H9 (cell line): ENCODE results near the gene ETF1. TPM values are rescaled to one million over a fixed set of nuclear protein-coding genes. Genes with fewer than 3 reads are reported as not detected.

ENCODE experiments used
- DNase-seq: peaks from one replicate; pipeline ENCODE4 v3.0.0-alpha.2; 2017
- H2AFZ ChIP-seq: one replicate; pipeline ENCODE4 v1.6.1; 2013; ENCODE audit warnings: mild to moderate bottlenecking, low read length, control low read depth, moderate library complexity
- H2AK5ac ChIP-seq: 2 replicates; pipeline ENCODE4 v1.6.1; 2013; ENCODE audit warnings: low read length, control low read depth, mixed read lengths; ENCODE audit not compliant: insufficient read length
- H2BK120ac ChIP-seq: one replicate; pipeline ENCODE4 v1.6.1; 2013; ENCODE audit warnings: low read depth, mild to moderate bottlenecking, low read length, control low read depth, inconsistent platforms; ENCODE audit not compliant: poor library complexity, severe bottlenecking
- H2BK12ac ChIP-seq: 2 replicates; pipeline ENCODE4 v1.6.1; 2013; ENCODE audit warnings: low read length, control low read depth, mixed read lengths, low read depth; ENCODE audit not compliant: insufficient read length
- H2BK15ac ChIP-seq: 2 replicates; pipeline ENCODE4 v1.6.1; 2013; ENCODE audit warnings: low read depth, low read length, control low read depth
- H2BK20ac ChIP-seq: one replicate; pipeline ENCODE4 v1.6.1; 2013; ENCODE audit warnings: low read depth, mild to moderate bottlenecking, low read length, control low read depth, inconsistent platforms; ENCODE audit not compliant: poor library complexity, severe bottlenecking
- H2BK5ac ChIP-seq: 2 replicates; pipeline ENCODE4 v1.6.1; 2013; ENCODE audit warnings: low read length, control low read depth, mixed read lengths; ENCODE audit not compliant: insufficient read length
- H3K14ac ChIP-seq: 2 replicates; pipeline ENCODE4 v1.6.1; 2013; ENCODE audit warnings: low read length, control low read depth; ENCODE audit not compliant: insufficient read depth
- H3K18ac ChIP-seq: 2 replicates; pipeline ENCODE4 v1.6.1; 2013; ENCODE audit warnings: low read depth, mild to moderate bottlenecking, mixed read lengths, low read length, control low read depth; ENCODE audit not compliant: insufficient read length
- H3K23ac ChIP-seq: 2 replicates; pipeline ENCODE4 v1.6.1; 2013; ENCODE audit warnings: low read length, control low read depth, mixed read lengths, low read depth; ENCODE audit not compliant: insufficient read length
- H3K23me2 ChIP-seq: 2 replicates; pipeline ENCODE4 v1.6.1; 2013; ENCODE audit warnings: low read depth, mild to moderate bottlenecking, mixed read lengths, low read length, control low read depth; ENCODE audit not compliant: insufficient read length, poor library complexity, severe bottlenecking
- H3K27ac ChIP-seq: 2 replicates; pipeline ENCODE4 v1.5.1; 2013; ENCODE audit warnings: low read length, control low read depth, mixed read lengths, low read depth; ENCODE audit not compliant: insufficient read length
- H3K27me3 ChIP-seq: 2 replicates; pipeline ENCODE4 v1.6.1; 2013; ENCODE audit warnings: low read length, control low read depth, inconsistent platforms; ENCODE audit not compliant: insufficient read depth
- H3K4ac ChIP-seq: 2 replicates; pipeline ENCODE4 v1.6.1; 2013; ENCODE audit warnings: low read depth, mild to moderate bottlenecking, control low read depth, inconsistent platforms, low read length, moderate library complexity
- H3K4me1 ChIP-seq: 2 replicates; pipeline ENCODE4 v1.6.1; 2013; ENCODE audit warnings: low read length, control low read depth, inconsistent platforms; ENCODE audit not compliant: insufficient read depth
- H3K4me2 ChIP-seq: 2 replicates; pipeline ENCODE4 v1.6.1; 2013; ENCODE audit warnings: low read length, control low read depth, mixed read lengths; ENCODE audit not compliant: insufficient read length, insufficient read depth
- H3K56ac ChIP-seq: 2 replicates; pipeline ENCODE4 v1.6.1; 2013; ENCODE audit warnings: low read depth, mild to moderate bottlenecking, mixed read lengths, low read length, control low read depth; ENCODE audit not compliant: insufficient read length
- H3K79me1 ChIP-seq: 2 replicates; pipeline ENCODE4 v1.6.1; 2013; ENCODE audit warnings: low read depth, mild to moderate bottlenecking, moderate library complexity, low read length, control low read depth, inconsistent platforms; ENCODE audit not compliant: insufficient read depth, poor library complexity, severe bottlenecking
- H3K79me2 ChIP-seq: 2 replicates; pipeline ENCODE4 v1.6.1; 2013; ENCODE audit warnings: low read length, control low read depth, inconsistent platforms; ENCODE audit not compliant: insufficient read depth
- H3K9ac ChIP-seq: 2 replicates; pipeline ENCODE4 v1.6.1; 2013; ENCODE audit warnings: low read length, control low read depth, mixed read lengths; ENCODE audit not compliant: insufficient read length; ENCODE audit errors: extremely low read depth
- H3K9me3 ChIP-seq: one replicate; pipeline ENCODE4 v1.6.1; 2013; ENCODE audit warnings: low read depth, low read length, inconsistent platforms; ENCODE audit not compliant: control insufficient read depth
- H3T11ph ChIP-seq: one replicate; pipeline ENCODE4 v1.6.1; 2013; ENCODE audit warnings: mild to moderate bottlenecking, low read length, control low read depth, inconsistent platforms
- H4K20me1 ChIP-seq: one replicate; pipeline ENCODE4 v1.6.1; 2013; ENCODE audit not compliant: control insufficient read depth, insufficient read length, insufficient read depth
- H4K5ac ChIP-seq: 2 replicates; pipeline ENCODE4 v1.6.1; 2013; ENCODE audit warnings: low read depth, mild to moderate bottlenecking, mixed read lengths, low read length, control low read depth; ENCODE audit not compliant: insufficient read length
- H4K8ac ChIP-seq: replicated peaks from 2 replicates; pipeline ENCODE4 v1.6.1; 2013; ENCODE audit warnings: low read length, control low read depth, mixed read lengths, low read depth; ENCODE audit not compliant: insufficient read length
- H4K91ac ChIP-seq: 2 replicates; pipeline ENCODE4 v1.6.1; 2013; ENCODE audit warnings: low read depth, mild to moderate bottlenecking, moderate library complexity, mixed read lengths, low read length, control low read depth; ENCODE audit not compliant: insufficient read length
- H3K27ac Mint-ChIP-seq, 3 experiments: 2 replicates in 2 of 3; 3 replicates in 1 of 3; pipeline ENCODE4 v1.8.0; 2020 to 2021; ENCODE audit warnings: mixed read lengths in 3 of 3, mild to moderate bottlenecking in 1 of 3, moderate library complexity in 1 of 3
- H3K27me3 Mint-ChIP-seq: 2 replicates; pipeline ENCODE4 v1.8.0; 2021; ENCODE audit warnings: low read depth, mild to moderate bottlenecking, moderate library complexity, mixed read lengths
- H3K36me3 Mint-ChIP-seq, 3 experiments: 2 replicates in 2 of 3; 3 replicates in 1 of 3; pipeline ENCODE4 v1.8.0; 2020 to 2021; ENCODE audit warnings: low read depth in 3 of 3, mixed read lengths in 3 of 3; ENCODE audit not compliant: insufficient read depth in 1 of 3
- H3K4me1 Mint-ChIP-seq, 2 experiments: 2 replicates each; pipeline ENCODE4 v1.8.0; 2020; ENCODE audit warnings: mixed read lengths in 2 of 2
- H3K4me3 Mint-ChIP-seq, 2 experiments: 2 replicates in 1 of 2; 3 replicates in 1 of 2; pipeline ENCODE4 v1.8.0; 2020 to 2021; ENCODE audit warnings: mild to moderate bottlenecking in 2 of 2, mixed read lengths in 2 of 2, moderate library complexity in 1 of 2
- H3K9me3 Mint-ChIP-seq, 2 experiments: 2 replicates in 1 of 2; 3 replicates in 1 of 2; pipeline ENCODE4 v1.8.0; 2020; ENCODE audit warnings: mild to moderate bottlenecking in 2 of 2, mixed read lengths in 2 of 2, moderate library complexity in 1 of 2
- CTCF ChIP-seq: fragments of 200-600 bp; sonication (generic); conservative IDR thresholded peaks from 3 replicates; pipeline ENCODE4 v1.8.0; 2021; ENCODE audit warnings: antibody characterized with exemption, mild to moderate bottlenecking
- WGBS: extraction: QIAGEN DNeasy Blood & Tissue Kit; methylation state at CpG from one replicate; pipeline ENCODE4 v1.1.7; 2013; ENCODE audit warnings: missing lambda C conversion rate, low lambda C conversion rate, mixed read lengths; ENCODE audit not compliant: insufficient read length; ENCODE audit errors: extremely low coverage; 5-methylcytosine and 5-hydroxymethylcytosine counted together
- total RNA-seq: library from RNA; stranded (reverse); gene quantifications from 2 replicates; pipeline ENCODE4 v1.2.1, GENCODE V29; 2021

Gene ETF1
- total RNA-seq, 1 experiment from 2014 or later, result 175 TPM

GRCh38 chr5:138469540-138470321, 73.3 kb downstream of the ETF1 start:
- H2BK15ac ChIP-seq, result no peak overlapping the region
- no peak overlapping the region for H3K4me2 ChIP-seq
- H4K5ac ChIP-seq, result no peak overlapping the region
- no peaks in the 10 kb centered on the region for H3K79me2 ChIP-seq
- peaks cover 13% of the 10 kb centered on the region for H3K23me2 ChIP-seq
- no peak for TF ChIP-seq CTCF
- no peaks in the 10 kb centered on the region for H3K79me1 ChIP-seq
- peaks cover 18 to 28% (median 26%) of the 10 kb centered on the region in 3 experiments for H3K36me3 Mint-ChIP-seq
- no peak overlapping the region for H3K27ac ChIP-seq
- H2BK12ac ChIP-seq, result no peak overlapping the region
- no peak overlapping the region for H2BK120ac ChIP-seq
- no peak overlapping the region for H2BK5ac ChIP-seq
- no peak overlapping the region for H3K4ac ChIP-seq
- no peak overlapping the region for H3K23ac ChIP-seq
- H3K4me1 ChIP-seq, result 0 out of 2 replicates have a peak, but pooled peaks cover 1% of the 10 kb centered on the region
- no peak overlapping the region for H2AK5ac ChIP-seq
- no peaks in the 10 kb centered on the region; the same call in 1 of the 2 replicates for H3K27me3 ChIP-seq
- H3K9me3 ChIP-seq, result no peaks in the 10 kb centered on the region
- H3K27ac Mint-ChIP-seq, result peak overlapping the region in 2 of 3 experiments; percentile 4 to 14; a peak in 2 of 7 replicates
- H3K18ac ChIP-seq, result no peak overlapping the region
- H4K91ac ChIP-seq, result no peak overlapping the region
- H4K20me1 ChIP-seq, result no peaks in the 10 kb centered on the region
- no peak overlapping the region for H3K9ac ChIP-seq
- H3K4me3 Mint-ChIP-seq, result peak overlapping the region in 1 of 2 experiments; percentile 22; a peak in 2 of 5 replicates
- H3K14ac ChIP-seq, result no peak overlapping the region
- DNase-seq, result peak; percentile 80
- H3K9me3 Mint-ChIP-seq, result peaks cover 0 to 11% of the 10 kb centered on the region in 2 experiments; a peak in 2 of 5 replicates
- no peak overlapping the region for H3K56ac ChIP-seq
- no peak overlapping the region for H2BK20ac ChIP-seq
- H3K27me3 Mint-ChIP-seq, result peaks cover 26% of the 10 kb centered on the region
- WGBS, result no CpG with 5 or more reads among the region's 8 CpGs
- H3K4me1 Mint-ChIP-seq, result peaks cover 31 to 34% of the 10 kb centered on the region in 2 experiments
- no peak overlapping the region for H4K8ac ChIP-seq
- H2AFZ ChIP-seq, result no peak overlapping the region
- H3T11ph ChIP-seq, result no peak overlapping the region
